ENCODE results near the gene LIPG.

The LIPG gene

DNA sequence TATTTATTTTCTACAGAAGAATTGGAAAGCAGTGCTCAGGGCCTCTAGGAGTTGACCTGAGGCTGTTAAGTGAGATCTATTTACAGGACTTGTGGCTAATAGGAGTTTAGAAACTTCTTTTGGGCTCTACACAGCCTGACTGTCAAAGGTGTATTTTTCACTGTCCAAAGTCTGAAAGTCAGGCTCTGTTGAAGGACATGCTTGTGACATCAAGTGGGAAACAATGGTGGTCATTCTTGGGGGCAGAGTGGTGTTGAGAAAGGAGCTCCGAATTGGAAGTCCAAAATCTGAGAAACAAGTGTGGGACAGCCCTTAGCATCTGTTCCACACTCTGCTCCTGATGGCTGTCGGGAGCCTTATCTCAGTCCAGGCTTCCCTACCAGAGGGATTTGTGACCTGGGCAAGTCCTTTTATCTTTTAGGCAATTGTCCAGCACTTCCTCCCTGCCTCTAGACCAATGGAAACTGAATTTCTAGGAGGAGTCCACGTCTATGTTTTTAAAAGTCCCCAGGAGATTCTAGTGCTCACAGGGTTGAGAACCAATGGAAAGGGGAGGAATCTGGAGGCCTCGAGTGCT is 76.4 kb downstream of the LIPG start:
- peak; percentile 0 for DNase-seq

DNA sequence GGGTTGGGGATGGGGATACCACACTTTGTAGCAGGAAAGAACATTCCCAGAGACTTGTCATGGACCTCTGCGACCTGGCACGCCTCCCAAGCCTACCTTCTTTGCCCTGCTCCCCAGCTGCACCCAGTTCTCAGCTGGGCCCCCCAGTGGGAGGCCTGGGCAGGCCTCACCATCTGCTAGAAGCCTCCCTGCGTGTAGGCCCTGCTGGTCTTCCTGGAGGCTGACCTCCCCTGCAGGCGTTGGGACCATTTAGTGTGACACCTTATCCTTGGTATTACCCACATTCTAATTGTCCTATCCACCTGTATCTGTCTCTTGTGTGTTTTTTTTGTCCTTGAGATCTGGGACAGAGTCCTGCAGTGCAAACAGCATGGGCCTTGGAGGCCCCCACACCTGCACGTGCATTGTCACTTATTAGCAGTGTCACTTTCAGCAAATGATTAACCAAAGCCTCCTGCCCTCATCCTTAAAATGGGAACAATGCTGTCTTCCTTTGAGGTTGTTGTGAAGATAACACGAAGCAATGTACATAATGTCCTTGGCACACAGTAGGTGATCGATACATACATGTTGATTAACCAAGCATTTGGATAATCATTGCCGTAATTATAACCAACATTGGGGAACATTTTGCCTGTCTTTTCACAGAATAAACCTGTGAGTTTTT is 77.2 kb downstream of the LIPG start:
- DNase-seq, result peak; percentile 0

DNA sequence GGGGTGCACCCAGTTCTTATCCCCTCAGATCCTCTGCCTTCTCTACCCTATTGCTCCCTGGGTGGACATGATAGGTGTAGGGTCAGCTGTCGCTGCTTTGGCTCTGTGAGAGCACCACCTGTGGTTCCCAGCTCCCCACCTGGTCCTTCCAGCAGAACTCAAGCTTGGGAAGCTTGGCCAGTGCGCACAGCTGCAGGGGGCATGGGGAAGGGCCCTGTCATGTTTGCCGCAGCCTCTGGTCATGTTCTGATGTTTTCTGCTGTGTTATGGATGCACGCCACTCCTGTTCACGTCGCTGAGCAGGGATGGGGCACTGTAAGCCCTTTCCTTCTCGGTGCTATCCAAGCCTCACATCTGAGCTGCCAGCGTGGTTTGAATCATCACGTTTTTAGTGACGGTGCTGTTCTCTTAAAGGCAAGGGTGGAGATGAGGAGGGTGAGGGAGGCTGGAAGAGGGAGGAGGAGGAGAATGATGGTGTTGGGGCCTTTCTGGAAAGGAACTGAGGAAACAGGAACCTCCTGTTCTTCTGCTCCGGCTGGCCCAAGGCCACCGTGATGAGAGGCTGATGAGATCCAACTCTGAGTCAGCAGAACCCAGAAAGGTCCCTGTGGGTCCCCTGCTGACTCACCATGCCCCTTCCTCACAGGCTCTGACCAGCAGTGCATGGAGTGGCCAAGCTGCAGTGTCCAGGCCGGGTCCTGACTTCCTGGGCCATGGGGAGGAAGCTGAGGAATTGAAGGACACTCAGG is 78.0 kb downstream of the LIPG start:
- peak; percentile 2 for DNase-seq

DNA sequence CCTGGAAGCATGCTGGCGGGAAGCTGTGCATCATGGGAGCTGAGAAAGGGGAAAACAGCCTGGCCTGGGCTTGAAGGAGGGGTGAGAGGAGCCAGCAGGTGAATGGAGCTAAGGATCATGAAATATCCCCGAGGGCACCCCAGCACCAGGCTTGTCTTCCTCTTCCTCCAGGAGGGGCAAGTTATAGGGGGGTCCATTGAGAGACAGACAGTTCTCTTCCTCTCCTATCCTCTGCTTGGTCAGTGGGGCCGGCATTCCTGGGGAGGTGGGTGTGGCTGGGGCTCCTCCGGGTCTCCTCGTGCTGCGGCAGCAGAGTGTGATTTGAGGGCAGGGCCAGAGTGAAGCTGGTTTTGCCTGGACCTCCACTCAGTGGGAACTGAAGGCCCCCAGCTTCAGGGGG is 78.9 kb downstream of the LIPG start:
- peak; percentile 3 for DNase-seq

DNA sequence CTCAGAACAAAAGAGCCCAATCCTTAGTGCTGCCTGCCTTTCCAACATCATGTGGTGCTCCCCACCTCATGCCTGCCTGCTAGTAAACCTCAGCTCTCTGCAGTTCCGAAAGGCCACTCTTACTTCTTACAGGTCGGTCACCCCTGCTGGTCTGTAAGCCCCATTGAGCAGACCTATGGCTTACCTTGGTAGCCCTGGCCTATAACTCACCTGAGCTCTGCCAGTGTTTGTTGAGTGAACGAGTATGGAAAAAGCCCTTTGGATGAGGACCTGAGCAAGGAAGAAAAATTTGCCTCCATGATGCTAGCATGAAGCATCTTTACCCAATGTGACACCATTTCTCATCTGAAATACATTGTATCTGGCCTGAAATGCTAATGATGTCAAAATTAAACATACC is 83.3 kb downstream of the LIPG start:
- no peak for DNase-seq

DNA sequence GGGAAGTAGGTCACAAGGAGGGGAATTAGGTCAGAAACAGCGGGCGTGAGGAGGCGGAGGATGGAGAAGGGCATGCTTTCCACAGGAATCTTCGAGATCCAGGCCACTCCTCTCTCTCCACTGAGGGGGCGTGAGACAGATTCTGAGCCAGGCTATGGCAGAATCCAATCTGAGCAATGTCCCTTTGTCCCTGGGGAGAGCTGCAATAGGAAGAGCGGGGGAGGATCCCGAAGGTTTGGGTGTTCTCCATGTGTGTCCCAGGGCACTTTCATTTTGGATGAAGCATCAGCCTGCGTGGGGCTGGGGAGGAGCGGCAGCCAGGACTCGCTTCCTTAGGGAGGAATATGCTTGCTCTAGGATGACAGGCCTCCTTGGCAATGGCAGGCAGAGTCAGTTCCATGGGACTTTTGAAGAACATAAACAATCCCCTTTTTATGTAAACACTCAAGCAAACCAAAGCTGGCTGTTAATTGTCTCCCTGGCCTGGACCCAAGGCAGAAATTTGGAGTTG is 84.0 kb downstream of the LIPG start:
- DNase-seq, result peak; percentile 0

DNA sequence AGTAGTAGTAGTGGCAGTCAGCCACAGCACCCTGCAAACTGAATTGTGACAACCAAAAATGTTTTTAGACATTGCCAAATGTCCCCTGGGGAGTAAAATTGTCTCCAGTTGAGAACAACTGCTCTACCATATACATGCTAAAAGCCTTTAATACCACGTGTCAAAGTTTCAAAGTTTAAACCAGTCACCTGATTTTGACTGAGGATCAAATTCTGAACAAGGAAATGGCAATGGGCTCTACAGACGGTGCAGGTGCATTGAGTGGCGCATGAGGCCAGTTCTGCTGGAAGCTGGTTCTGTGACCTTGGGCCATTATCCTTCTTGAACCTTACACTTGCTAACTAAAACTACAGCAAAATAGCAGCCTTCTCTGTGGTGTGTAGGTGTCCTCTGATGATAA is 85.0 kb downstream of the LIPG start:
- peak; percentile 1 for DNase-seq

DNA sequence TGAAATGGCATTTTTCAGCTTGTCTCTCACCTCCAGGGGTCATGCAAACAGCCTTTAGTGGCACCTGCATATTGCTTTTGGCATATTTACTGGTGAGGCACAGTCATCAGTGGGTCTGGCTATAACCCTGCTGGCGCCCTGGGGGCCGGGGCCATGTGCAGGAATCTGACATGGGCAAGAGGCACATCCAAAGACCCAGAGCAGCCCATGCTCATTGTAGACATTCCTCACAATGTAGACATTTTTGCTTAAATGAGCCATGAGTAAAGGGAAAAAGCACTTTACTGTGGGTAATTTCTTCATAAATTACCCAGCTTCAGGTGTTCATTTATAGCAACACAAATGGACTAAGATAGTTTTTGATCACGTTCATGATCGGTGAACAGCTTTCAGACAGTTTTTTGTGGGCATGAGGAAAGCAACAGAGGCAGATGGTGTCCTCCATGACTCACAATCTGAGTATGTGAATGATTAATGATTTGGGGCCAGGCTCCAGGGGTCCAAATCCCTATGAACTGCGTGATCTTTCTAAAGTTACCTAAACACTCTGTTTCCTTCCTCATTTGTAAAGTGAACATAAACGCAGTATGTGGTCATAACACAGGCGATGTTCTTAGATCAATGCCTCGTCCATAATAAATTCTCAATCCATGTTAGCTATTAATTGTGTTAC is 85.8 kb downstream of the LIPG start:
- DNase-seq, result peak; percentile 1

DNA sequence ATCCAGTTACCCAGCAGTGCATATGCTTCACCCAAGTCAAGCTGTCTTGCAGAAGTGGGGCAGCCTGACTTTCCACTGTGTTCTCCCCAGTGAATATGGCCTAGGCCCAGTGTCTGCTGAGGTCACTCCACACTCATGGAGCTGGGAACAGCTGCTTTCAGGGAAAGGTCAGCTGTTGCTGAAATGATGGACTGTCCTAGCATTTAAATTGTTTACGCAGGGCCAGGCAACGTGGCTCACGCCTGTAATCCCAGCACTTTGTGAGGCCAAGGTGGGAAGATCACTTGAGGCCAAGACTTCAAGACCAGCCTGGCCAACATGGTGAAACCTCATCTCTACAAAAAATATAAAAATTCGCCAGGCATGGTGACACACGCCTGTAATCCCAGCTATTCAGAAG is 86.5 kb downstream of the LIPG start:
- no peak for DNase-seq
